ENCODE results near the gene F2R. TPM values are rescaled to one million over a fixed set of nuclear protein-coding genes. Genes with fewer than 3 reads are reported as not detected.

Gene F2R
- total and polyA plus RNA-seq, 2 experiments from 2014 or later, result 15.0 to 26.0 TPM

- Histone ChIP-seq H3K27me3 (ENCODE audit: insufficient read depth) (no peaks in the 10 kb centered on the region), H3K4me3 (no peak overlapping the region), H3K9me2 (ENCODE audit: insufficient read depth) (no peaks in the 10 kb centered on the region; the same call in 1 of the 2 replicates), H3K4me1 (ENCODE audit: insufficient read depth) (no peaks in the 10 kb centered on the region), H3K27ac (ENCODE audit: low read depth) (no peak overlapping the region), H2AFZ (no peak overlapping the region), H3K79me2 (replicated peaks; ENCODE audit: insufficient read depth) (no peaks in the 10 kb centered on the region), H3K4me2 (no peak overlapping the region), H4K20me1 (replicated peaks; ENCODE audit: insufficient read depth) (no peaks in the 10 kb centered on the region), H3K36me3 (ENCODE audit: insufficient read depth) (no peaks in the 10 kb centered on the region), H3F3A (replicated peaks; ENCODE audit: low read depth) (no peaks in the 10 kb centered on the region)
- no peak for DNase-seq (ENCODE audit: low spot score)
- Mint-ChIP-seq H3K9me3 (no peaks in the 10 kb centered on the region), H3K27ac (no peak overlapping the region), H3K36me3 (ENCODE audit: low read depth) (peaks cover 19% of the 10 kb centered on the region), H3K4me1 (no peaks in the 10 kb centered on the region), H3K4me3 (no peak overlapping the region), H3K27me3 (ENCODE audit: insufficient read depth, low read depth, poor library complexity) (peaks cover 3% of the 10 kb centered on the region)
- TF ChIP-seq NANOG (IDR thresholded peaks at IDR 0.05; ENCODE audit: borderline replicate concordance) (no peak), ZNF114 (CRISPR knock-in tag; IDR thresholded peaks at IDR 0.05) (no peak), ETS1 (IDR thresholded peaks at IDR 0.05) (no peak), CTCF (conservative IDR thresholded peaks at IDR 0.05; ENCODE audit: low read depth in 2 of 2) (no peak), POLR2AphosphoS5 (IDR thresholded peaks at IDR 0.05; ENCODE audit: low read depth) (no peak)
- no peak for ATAC-seq
Measured at GRCh38 chr5:76667495-76667894, 48.4 kb upstream of the F2R start.

GRCh38 chr5:76669245-76669644, 46.7 kb upstream of the F2R start:
- peaks cover 19% of the 10 kb centered on the region for H3K36me3 Mint-ChIP-seq (ENCODE audit: low read depth)
- TF ChIP-seq CTCF (conservative IDR thresholded peaks at IDR 0.05; ENCODE audit: low read depth in 2 of 2) (no peak), EZH2 (IDR thresholded peaks at IDR 0.05; ENCODE audit: low read depth, unreplicated experiment) (no peak), ZNF114 (CRISPR knock-in tag; IDR thresholded peaks at IDR 0.05) (no peak), REST (IDR thresholded peaks at IDR 0.05; ENCODE audit: unreplicated experiment) (no peak), ZNF331 (CRISPR knock-in tag; IDR thresholded peaks at IDR 0.05; ENCODE audit: low read depth) (no peak), POLR2AphosphoS5 (IDR thresholded peaks at IDR 0.05; ENCODE audit: low read depth) (no peak), ETS1 (IDR thresholded peaks at IDR 0.05) (no peak), NANOG (IDR thresholded peaks at IDR 0.05; ENCODE audit: borderline replicate concordance) (no peak), STAT1 (IDR thresholded peaks at IDR 0.05; ENCODE audit: unreplicated experiment) (no peak), EZH2phosphoT487 (IDR thresholded peaks at IDR 0.05; ENCODE audit: unreplicated experiment) (no peak)

More at GRCh38 chr5:76669245-76669644, 46.7 kb upstream of the F2R start:
- Histone ChIP-seq H3K79me2 (replicated peaks; ENCODE audit: insufficient read depth) (no peaks in the 10 kb centered on the region), H3K36me3 (ENCODE audit: insufficient read depth) (no peaks in the 10 kb centered on the region), H3K9me2 (ENCODE audit: insufficient read depth) (no peaks in the 10 kb centered on the region; the same call in 1 of the 2 replicates), H3K4me1 (ENCODE audit: insufficient read depth) (no peaks in the 10 kb centered on the region), H3K4me3 (no peak overlapping the region), H3K4me2 (no peak overlapping the region), H4K20me1 (replicated peaks; ENCODE audit: insufficient read depth) (no peaks in the 10 kb centered on the region), H3K27me3 (ENCODE audit: insufficient read depth) (no peaks in the 10 kb centered on the region), H3F3A (replicated peaks; ENCODE audit: low read depth) (no peaks in the 10 kb centered on the region), H3K27ac (ENCODE audit: low read depth) (no peak overlapping the region), H2AFZ (no peak overlapping the region)
- no peak overlapping the region for H3K4me3 Mint-ChIP-seq
- H3K4me1 Mint-ChIP-seq, result no peaks in the 10 kb centered on the region
- H3K27ac Mint-ChIP-seq, result no peak overlapping the region
- DNase-seq (ENCODE audit: low spot score) (no peak), ATAC-seq (no peak)
- peaks cover 3% of the 10 kb centered on the region for H3K27me3 Mint-ChIP-seq (ENCODE audit: insufficient read depth, low read depth, poor library complexity)
- no peaks in the 10 kb centered on the region for H3K9me3 Mint-ChIP-seq
